ENCODE data around the gene PCDH15. TPM values are rescaled to one million over a fixed set of nuclear protein-coding genes. Genes with fewer than 3 reads are reported as not detected.

Gene PCDH15
- total and polyA plus RNA-seq, 2 of the 8 experiments (the other 6 are each of a cell fraction or from before 2014, with no cell fraction given), result 0.11 TPM; not detected in 1

DNA sequence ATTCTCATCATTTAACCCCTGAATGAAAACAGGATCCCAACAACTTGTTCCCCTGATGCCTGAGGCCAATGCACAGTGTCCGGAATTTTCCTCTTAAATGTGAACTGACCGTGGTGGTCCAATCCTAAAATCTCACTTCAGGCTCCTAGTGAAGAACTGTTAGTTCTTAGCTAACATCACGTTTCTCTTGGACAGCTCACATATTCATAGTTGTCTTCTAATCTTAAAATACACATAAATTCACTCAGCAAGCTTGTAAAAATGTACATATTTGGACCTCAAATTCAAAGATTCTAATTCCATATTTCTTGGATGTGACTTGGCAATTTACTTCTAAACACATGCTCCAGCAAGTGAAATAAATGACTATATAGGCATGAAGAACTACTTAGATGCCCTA lies 297.2 kb downstream of the PCDH15 start:
- H3K56ac ChIP-seq (replicated peaks; ENCODE audit: insufficient read length, low read depth, low read length), result no peak overlapping the region
- H2BK20ac ChIP-seq (ENCODE audit: low read length), result no peak overlapping the region
- no peaks in the 10 kb centered on the region for H3K79me1 ChIP-seq (ENCODE audit: low read depth, low read length)
- H3K4me3 ChIP-seq (ENCODE audit: extremely low read depth in 1 of 4, insufficient read depth in 2 of 4, low read depth in 3 of 4, low read length in 4 of 4), result no peak overlapping the region
- no peaks in the 10 kb centered on the region for H3K79me2 ChIP-seq (ENCODE audit: control insufficient read depth in 1 of 2, insufficient read depth in 2 of 2, low read length in 2 of 2)
- no peaks in the 10 kb centered on the region for H3K23me2 ChIP-seq (ENCODE audit: low read depth, low read length)
- H3K9ac ChIP-seq (replicated peaks in 1 of 4; ENCODE audit: extremely low read depth in 1 of 4, low read depth in 3 of 4, low read length in 3 of 4), result no peak overlapping the region
- WGBS, 2 experiments (ENCODE audit: extremely low coverage in 1 of 2, insufficient coverage in 1 of 2, insufficient read length in 1 of 2, insufficient replicate concordance in 2 of 2, low coverage in 1 of 2, low lambda C conversion rate in 2 of 2, missing lambda C conversion rate in 1 of 2), result 87% methylated on average over 3 of the region's 3 CpGs; no CpG with 5 or more reads in 1 of the 2 experiments
- no peak overlapping the region for H4K5ac ChIP-seq (ENCODE audit: insufficient read length, low read depth, low read length)
- H3K23ac ChIP-seq (ENCODE audit: insufficient read length), result no peak overlapping the region
- H3K4me1 ChIP-seq (replicated peaks in 1 of 4; ENCODE audit: control insufficient read depth in 3 of 4, insufficient read depth in 4 of 4, low read length in 3 of 4), result no peaks in the 10 kb centered on the region
- ChIA-PET POLR2A (ENCODE audit: partially characterized antibody) (interaction anchor here (0.6 kb wide), 1 partner anchor 25 kb away, joined by 3 read pairs; no protein-coding TSS in a partner anchor), CTCF (ENCODE audit: partially characterized antibody) (no interaction called here)
- H3K4ac ChIP-seq (replicated peaks; ENCODE audit: insufficient read length, low read depth, low read length), result no peak overlapping the region
- no peak overlapping the region for H2BK15ac ChIP-seq (ENCODE audit: low read length)
- H2BK5ac ChIP-seq (ENCODE audit: low read depth, low read length), result no peak overlapping the region
- no peak overlapping the region for H2AFZ ChIP-seq (ENCODE audit: low read length)
- no peaks in the 10 kb centered on the region for H3K27me3 ChIP-seq (replicated peaks in 1 of 4; ENCODE audit: control insufficient read depth in 3 of 4, extremely low read depth in 1 of 4, insufficient read depth in 3 of 4, low read length in 3 of 4)
- no peak overlapping the region for H4K91ac ChIP-seq (replicated peaks; ENCODE audit: insufficient read length, low read length)
- no peak for DNase-seq (ENCODE audit: low read depth in 1 of 2, low spot score in 2 of 2)
- no peak overlapping the region for H2BK12ac ChIP-seq (ENCODE audit: low read depth, low read length)
- H2BK120ac ChIP-seq (replicated peaks; ENCODE audit: low read depth, low read length), result no peak overlapping the region
- H4K8ac ChIP-seq (ENCODE audit: extremely low read depth, insufficient read depth, low read length), result no peak overlapping the region
- FAIRE-seq, result no peak
- H3K18ac ChIP-seq (ENCODE audit: extremely low read depth, low read length), result no peak overlapping the region
- H4K20me1 ChIP-seq (replicated peaks in 1 of 2; ENCODE audit: control insufficient read depth in 1 of 2, insufficient read depth in 2 of 2, low read length in 2 of 2), result no peaks in the 10 kb centered on the region
- H2AK5ac ChIP-seq (ENCODE audit: low read depth, low read length), result no peak overlapping the region
- no peak overlapping the region for H3K27ac ChIP-seq (ENCODE audit: low read depth, low read length)
- no peak overlapping the region for H3K14ac ChIP-seq (ENCODE audit: insufficient read length)
- no peaks in the 10 kb centered on the region for H3K36me3 ChIP-seq (ENCODE audit: control insufficient read depth in 2 of 4, insufficient read depth in 4 of 4, low read length in 3 of 4)
- H3K4me2 ChIP-seq (ENCODE audit: insufficient read depth in 1 of 2, low read depth in 2 of 2, low read length in 2 of 2), result no peak overlapping the region
- no peaks in the 10 kb centered on the region for H3K9me3 ChIP-seq (ENCODE audit: insufficient read depth in 2 of 2, low read depth in 1 of 2, low read length in 1 of 2)
- TF ChIP-seq TEAD4 (IDR thresholded peaks at IDR 0.05; ENCODE audit: low read depth, low read length) (no peak), POU5F1 (IDR thresholded peaks at IDR 0.05; ENCODE audit: low read depth, low read length) (no peak), KDM1A (IDR thresholded peaks at IDR 0.05; ENCODE audit: borderline replicate concordance, low read length) (no peak), KDM5A (IDR thresholded peaks at IDR 0.05; ENCODE audit: low read length) (no peak), POLR2A (IDR thresholded peaks at IDR 0.05; ENCODE audit: control extremely low read depth in 1 of 2, low read depth in 2 of 2, low read length in 2 of 2) (no peak), RXRA (IDR thresholded peaks at IDR 0.05; ENCODE audit: insufficient read depth, low read depth, low read length) (no peak), JUN (IDR thresholded peaks at IDR 0.05; ENCODE audit: low read depth, low read length) (no peak), EZH2 (IDR thresholded peaks at IDR 0.05; ENCODE audit: low read depth, low read length, severe bottlenecking) (no peak), RNF2 (IDR thresholded peaks at IDR 0.05; ENCODE audit: borderline replicate concordance, low read depth, low read length, missing control alignments, poor library complexity, severe bottlenecking) (no peak), JUND (IDR thresholded peaks at IDR 0.05; ENCODE audit: low read length) (no peak), USF2 (IDR thresholded peaks at IDR 0.05; ENCODE audit: low read length) (no peak), BCL11A (IDR thresholded peaks at IDR 0.05; ENCODE audit: low read depth in 2 of 2, low read length in 2 of 2) (no peak), CREB1 (IDR thresholded peaks at IDR 0.05) (no peak)
- TF ChIP-seq, protein P1, sequence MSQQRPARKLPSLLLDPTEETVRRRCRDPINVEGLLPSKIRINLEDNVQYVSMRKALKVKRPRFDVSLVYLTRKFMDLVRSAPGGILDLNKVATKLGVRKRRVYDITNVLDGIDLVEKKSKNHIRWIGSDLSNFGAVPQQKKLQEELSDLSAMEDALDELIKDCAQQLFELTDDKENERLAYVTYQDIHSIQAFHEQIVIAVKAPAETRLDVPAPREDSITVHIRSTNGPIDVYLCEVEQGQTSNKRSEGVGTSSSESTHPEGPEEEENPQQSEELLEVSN (IDR thresholded peaks at IDR 0.05), result no peak
